T-cell (primary cell): ENCODE data around the gene NAV2. TPM values are rescaled to one million over a fixed set of nuclear protein-coding genes. Genes with fewer than 3 reads are reported as not detected.

Experiments
- ATAC-seq, 4 experiments: fragments of 200-7000 bp in 3 of 4; fragments of 150-1000 bp in 1 of 4; cut with Tn5 transposase; replicated peaks in 1 of 4; 1 replicate in 3 of 4; 2 replicates in 1 of 4; pipeline ENCODE4 v1.10.0; 2021; ENCODE audit warnings: moderate library complexity in 3 of 4, mild to moderate bottlenecking in 2 of 4, moderate number of reproducible peaks in 1 of 4
- CTCF ChIA-PET, 2 donors: fragments of 300-600 bp; sonication (Branson Sonifier 250); formaldehyde crosslinking; loops; one replicate each; lab custom pipeline; 2022; ENCODE audit warnings: antibody characterized with exemption in 2 of 2; lab: Charles Lee
- POLR2A ChIA-PET, 2 donors: fragments of 300-600 bp; sonication (Branson Sonifier 250); formaldehyde crosslinking; loops; one replicate each; lab custom pipeline; 2022; ENCODE audit warnings: antibody characterized with exemption in 2 of 2; lab: Charles Lee
- DNase-seq, 35 experiments: peaks; one replicate each; pipeline versions ENCODE4 v3.0.0 to v3.0.0-alpha.2; 2013 to 2023
- H3K27ac ChIP-seq: one replicate; pipeline ENCODE4 v1.5.1; 2013; ENCODE audit warnings: low read length
- H3K27me3 ChIP-seq, 2 experiments: replicated peaks in 1 of 2; 1 replicate in 1 of 2; 2 replicates in 1 of 2; pipeline versions ENCODE4 v1.6.1 to v1.7.0; 2013; ENCODE audit warnings: low read length in 1 of 2, mixed read lengths in 1 of 2; ENCODE audit not compliant: control insufficient read depth in 2 of 2, insufficient read depth in 2 of 2; ENCODE audit errors: extremely low read depth in 1 of 2
- H3K36me3 ChIP-seq, 2 donors: 1 replicate in 1 of 2; 2 replicates in 1 of 2; pipeline versions ENCODE4 v1.6.1 to v1.7.0; 2013; ENCODE audit warnings: low read length in 1 of 2; ENCODE audit not compliant: control insufficient read depth in 2 of 2, insufficient read depth in 1 of 2; ENCODE audit errors: extremely low read depth in 1 of 2
- H3K4me1 ChIP-seq, 2 experiments: 1 replicate in 1 of 2; 2 replicates in 1 of 2; pipeline versions ENCODE4 v1.6.1 to v1.7.0; 2013; ENCODE audit warnings: low read length in 2 of 2, mixed read lengths in 1 of 2; ENCODE audit not compliant: insufficient read depth in 2 of 2, control insufficient read depth in 1 of 2; ENCODE audit errors: extremely low read depth in 1 of 2
- H3K4me3 ChIP-seq, 2 donors: 1 replicate in 1 of 2; 2 replicates in 1 of 2; pipeline versions ENCODE4 v1.5.1 to v1.7.0; 2013; ENCODE audit warnings: mild to moderate bottlenecking in 2 of 2, low read length in 1 of 2, moderate library complexity in 1 of 2; ENCODE audit not compliant: control insufficient read depth in 1 of 2; ENCODE audit errors: extremely low read depth in 1 of 2
- H3K9me3 ChIP-seq: 2 replicates; pipeline ENCODE4 v1.7.0; 2013
- H3K27ac Mint-ChIP-seq, 2 donors: one replicate each; pipeline ENCODE4 v1.8.0; 2020 to 2021; ENCODE audit warnings: mild to moderate bottlenecking in 2 of 2, mixed read lengths in 2 of 2
- H3K27me3 Mint-ChIP-seq, 2 donors: one replicate each; pipeline ENCODE4 v1.8.0; 2021 to 2022; ENCODE audit warnings: mixed read lengths in 2 of 2
- H3K36me3 Mint-ChIP-seq: one replicate; pipeline ENCODE4 v1.8.0; 2021; ENCODE audit warnings: mixed read lengths
- H3K4me1 Mint-ChIP-seq, 3 donors: one replicate each; pipeline ENCODE4 v1.8.0; 2020 to 2022; ENCODE audit warnings: mixed read lengths in 3 of 3, mild to moderate bottlenecking in 1 of 3
- H3K4me3 Mint-ChIP-seq, 3 donors: one replicate each; pipeline ENCODE4 v1.8.0; 2020 to 2022; ENCODE audit warnings: mild to moderate bottlenecking in 3 of 3, mixed read lengths in 3 of 3, moderate library complexity in 3 of 3
- H3K9me3 Mint-ChIP-seq, 3 donors: one replicate each; pipeline ENCODE4 v1.8.0; 2020 to 2022; ENCODE audit warnings: mixed read lengths in 3 of 3
- WGBS: methylation state at CpG from one replicate; pipeline ENCODE4 v1.1.5; 2013; ENCODE audit warnings: missing lambda C conversion rate; ENCODE audit not compliant: insufficient coverage; 5-methylcytosine and 5-hydroxymethylcytosine counted together
- total RNA-seq, 35 experiments: library from RNA in 6 of 35; stranded (reverse) in 6 of 35; fragments of 120-200 nt in 1 of 35; gene quantifications; one replicate each; pipeline versions ENCODE4 v1.2.1 to v1.2.4 and lab custom pipeline; 2013 to 2026

The NAV2 gene
- total RNA-seq, 5 donors from 2014 or later (not counting 1 experiment from before 2014, with no cell fraction given), result 0.55 to 3.0 (median 1.8) TPM

DNA sequence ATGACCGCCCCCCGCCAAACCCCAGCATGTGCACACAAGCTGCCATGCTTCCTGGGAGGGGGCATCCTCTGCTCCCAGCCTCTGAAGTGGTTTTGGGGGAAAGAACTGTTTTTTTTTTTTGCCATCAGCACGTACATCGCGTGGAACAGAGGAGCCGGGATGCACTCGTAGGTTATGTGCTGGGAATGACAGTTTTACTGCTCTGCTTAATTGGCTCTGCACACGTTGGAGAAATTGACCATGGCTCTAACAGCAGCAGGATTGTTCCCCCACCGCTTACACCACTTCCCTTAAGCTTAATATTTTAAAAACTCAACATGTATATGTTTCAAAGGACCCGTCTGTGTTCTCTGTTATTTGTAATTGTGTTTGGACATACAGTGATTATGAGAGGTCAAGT lies 175.2 kb downstream of the NAV2 start:
- H3K27ac Mint-ChIP-seq, result no peak overlapping the region
- Histone ChIP-seq H3K4me3 (no peak overlapping the region), H3K27me3 (no peaks in the 10 kb centered on the region), H3K4me1 (no peaks in the 10 kb centered on the region), H3K9me3 (no peaks in the 10 kb centered on the region), H3K36me3 (no peaks in the 10 kb centered on the region), H3K27ac (no peak overlapping the region)
- DNase-seq (no peak), ATAC-seq (no peak)
- H3K4me1 Mint-ChIP-seq, result no peaks in the 10 kb centered on the region
- peaks cover 0 to 3% (median 3%) of the 10 kb centered on the region in 3 donors for H3K9me3 Mint-ChIP-seq
- H3K4me3 Mint-ChIP-seq, result no peak overlapping the region
- H3K36me3 Mint-ChIP-seq, result no peaks in the 10 kb centered on the region
- WGBS, result 84% methylated on average over 6 of the region's 10 CpGs
- no peaks in the 10 kb centered on the region for H3K27me3 Mint-ChIP-seq
- POLR2A ChIA-PET, result no interaction called here
- CTCF ChIA-PET, result interaction anchor here in 1 of 2 donors (0.6 kb wide), 1 partner anchor 504 kb away, joined by 3 read pairs; no protein-coding TSS in a partner anchor

DNA sequence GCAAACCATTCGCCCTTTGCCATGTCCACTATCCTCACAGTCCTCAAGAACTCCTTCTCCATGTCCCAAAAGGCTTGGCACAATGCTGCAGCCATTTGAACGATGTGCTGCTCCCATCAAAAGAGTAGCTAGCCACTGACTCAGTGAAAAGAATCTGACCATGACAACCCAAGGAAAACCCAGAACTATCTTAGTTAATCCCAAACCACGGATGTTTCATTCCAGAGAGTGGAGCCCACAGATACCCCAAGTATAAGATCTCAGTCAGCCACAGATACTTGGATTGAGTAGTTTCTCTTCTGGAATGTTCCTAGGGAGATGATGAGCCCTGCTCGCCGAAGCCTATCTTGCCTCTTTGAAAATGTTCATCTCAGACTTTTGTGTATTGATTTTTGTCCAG lies 176.9 kb downstream of the NAV2 start:
- Mint-ChIP-seq H3K27me3 (peaks cover 0 to 2% of the 10 kb centered on the region in 2 donors), H3K4me3 (no peak overlapping the region), H3K4me1 (no peaks in the 10 kb centered on the region), H3K36me3 (no peaks in the 10 kb centered on the region), H3K27ac (no peak overlapping the region), H3K9me3 (peaks cover 3 to 4% (median 3%) of the 10 kb centered on the region in 3 donors)
- ChIA-PET POLR2A (no interaction called here), CTCF (no interaction called here)
- H3K9me3 ChIP-seq, result no peaks in the 10 kb centered on the region
- no peak overlapping the region for H3K27ac ChIP-seq
- DNase-seq (no peak), ATAC-seq (no peak)
- H3K27me3 ChIP-seq, result no peaks in the 10 kb centered on the region
- H3K4me3 ChIP-seq, result no peak overlapping the region
- H3K36me3 ChIP-seq, result no peaks in the 10 kb centered on the region
- 69% methylated on average over 1 of the region's 5 CpGs for WGBS
- no peaks in the 10 kb centered on the region for H3K4me1 ChIP-seq

DNA sequence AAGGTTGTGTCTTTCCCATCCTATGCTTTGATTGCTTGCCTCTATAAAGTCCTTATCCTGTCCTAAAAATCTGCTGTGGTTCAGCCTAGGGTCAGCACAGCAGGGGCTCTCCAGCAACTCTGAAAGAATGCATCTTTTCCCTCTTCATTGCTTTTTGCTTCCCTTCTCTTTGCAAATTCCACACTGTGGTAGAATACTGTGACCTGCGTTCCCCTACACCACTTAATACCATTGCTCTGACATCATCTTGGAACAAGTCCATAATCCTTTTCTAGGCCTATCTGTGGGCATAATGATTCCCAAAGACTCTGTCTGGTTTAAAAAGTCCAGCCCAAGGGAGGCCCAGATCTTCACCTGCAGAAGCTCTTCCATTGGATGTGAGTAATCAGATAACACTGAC lies 177.7 kb downstream of the NAV2 start:
- Mint-ChIP-seq H3K27me3 (peaks cover 0 to 2% of the 10 kb centered on the region in 2 donors), H3K27ac (no peak overlapping the region), H3K9me3 (peaks cover 3 to 4% (median 3%) of the 10 kb centered on the region in 3 donors), H3K4me1 (no peaks in the 10 kb centered on the region), H3K4me3 (no peak overlapping the region), H3K36me3 (no peaks in the 10 kb centered on the region)
- CTCF ChIA-PET, result no interaction called here
- Histone ChIP-seq H3K4me3 (no peak overlapping the region), H3K4me1 (no peaks in the 10 kb centered on the region), H3K27me3 (no peaks in the 10 kb centered on the region), H3K36me3 (no peaks in the 10 kb centered on the region), H3K27ac (no peak overlapping the region), H3K9me3 (no peaks in the 10 kb centered on the region)
- DNase-seq (no peak), ATAC-seq (no peak)
- WGBS, result 90% methylated on average over 1 of the region's 1 CpG
- POLR2A ChIA-PET, result no interaction called here

DNA sequence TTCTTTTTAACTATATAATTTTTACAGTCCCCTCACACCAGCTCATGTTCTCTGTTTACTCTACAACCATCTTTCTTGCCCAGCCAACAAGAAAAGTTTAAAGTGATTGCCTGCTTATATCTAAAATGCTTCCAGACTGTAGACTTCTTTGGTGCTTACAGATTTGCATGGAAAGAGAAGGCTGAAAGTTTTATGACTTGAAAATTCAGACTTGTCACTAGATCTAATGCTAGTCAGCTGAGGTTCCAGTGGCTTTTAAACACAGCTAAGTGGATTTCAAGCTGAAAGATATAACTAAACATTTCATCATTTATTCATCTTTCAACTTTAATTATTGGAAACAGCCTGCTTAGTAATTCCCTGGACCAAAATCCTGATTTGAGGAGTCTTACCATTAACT lies 178.4 kb downstream of the NAV2 start:
- ATAC-seq (no peak), DNase-seq (no peak)
- H3K27ac ChIP-seq, result no peak overlapping the region
- Mint-ChIP-seq H3K27me3 (peaks cover 0 to 2% of the 10 kb centered on the region in 2 donors), H3K27ac (no peak overlapping the region), H3K9me3 (peaks cover 3 to 4% (median 3%) of the 10 kb centered on the region in 3 donors), H3K36me3 (no peaks in the 10 kb centered on the region), H3K4me1 (no peaks in the 10 kb centered on the region), H3K4me3 (no peak overlapping the region)
- no peaks in the 10 kb centered on the region for H3K27me3 ChIP-seq
- H3K9me3 ChIP-seq, result no peaks in the 10 kb centered on the region
- CTCF ChIA-PET, result no interaction called here
- H3K4me3 ChIP-seq, result no peak overlapping the region
- H3K36me3 ChIP-seq, result no peaks in the 10 kb centered on the region
- POLR2A ChIA-PET, result no interaction called here
- H3K4me1 ChIP-seq, result no peaks in the 10 kb centered on the region

DNA sequence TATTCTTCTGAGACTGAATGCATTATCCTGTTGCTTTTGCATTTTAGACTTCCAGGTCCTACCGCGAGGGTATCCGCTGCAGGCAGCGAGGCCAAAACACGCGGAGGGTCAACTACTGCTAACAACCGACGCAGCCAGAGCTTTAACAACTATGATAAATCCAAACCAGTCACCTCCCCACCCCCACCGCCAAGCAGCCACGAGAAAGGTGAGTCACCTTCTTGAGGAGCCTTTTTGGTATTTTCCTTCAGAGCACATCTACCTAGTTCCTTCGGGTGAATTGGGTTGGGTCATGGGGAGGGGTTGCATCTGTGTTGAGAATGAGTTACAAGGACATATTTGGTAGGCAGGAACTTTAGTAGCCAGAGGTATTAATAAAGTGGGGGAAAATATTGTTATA lies 179.8 kb downstream of the NAV2 start:
- no peak overlapping the region for H3K27ac ChIP-seq
- H3K4me3 Mint-ChIP-seq, result no peak overlapping the region
- CTCF ChIA-PET, result no interaction called here

DNA sequence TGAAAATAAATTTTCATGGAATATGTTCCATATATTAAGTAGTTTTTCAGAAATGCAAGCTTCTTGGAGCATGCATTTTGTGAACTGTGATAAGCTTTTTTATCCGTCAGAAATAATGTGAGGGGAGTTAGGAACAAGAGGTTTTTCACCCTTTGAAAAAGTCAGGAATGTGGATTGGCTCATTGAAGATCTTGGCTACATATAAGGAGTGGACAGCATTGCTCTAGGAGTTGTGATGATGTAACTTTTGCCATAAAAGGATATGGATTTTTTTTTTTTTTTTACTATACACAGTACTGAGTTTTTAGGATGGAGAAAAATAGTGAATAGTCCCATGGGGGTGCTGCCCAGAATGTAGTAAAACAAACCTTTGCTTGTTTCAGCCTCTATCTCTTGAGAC lies 180.2 kb downstream of the NAV2 start:
- H3K9me3 ChIP-seq, result no peaks in the 10 kb centered on the region
- WGBS, result no CpG with 5 or more reads among the region's 1 CpG
- POLR2A ChIA-PET, result no interaction called here
- DNase-seq (no peak), ATAC-seq (no peak)
- Mint-ChIP-seq H3K27me3 (peaks cover 0 to 2% of the 10 kb centered on the region in 2 donors), H3K27ac (no peak overlapping the region), H3K36me3 (no peaks in the 10 kb centered on the region), H3K9me3 (peaks cover 3 to 4% (median 3%) of the 10 kb centered on the region in 3 donors), H3K4me3 (no peak overlapping the region), H3K4me1 (no peaks in the 10 kb centered on the region)
- H3K4me3 ChIP-seq, result no peak overlapping the region
- H3K27ac ChIP-seq, result no peak overlapping the region
- H3K36me3 ChIP-seq, result no peaks in the 10 kb centered on the region
- CTCF ChIA-PET, result no interaction called here
- no peaks in the 10 kb centered on the region for H3K4me1 ChIP-seq
- no peaks in the 10 kb centered on the region for H3K27me3 ChIP-seq

More for the DNA sequence above, 179.8 kb downstream of the NAV2 start:
- H3K27me3 Mint-ChIP-seq, result peaks cover 0 to 2% of the 10 kb centered on the region in 2 donors
- Histone ChIP-seq H3K4me1 (no peaks in the 10 kb centered on the region), H3K4me3 (no peak overlapping the region), H3K27me3 (no peaks in the 10 kb centered on the region), H3K9me3 (no peaks in the 10 kb centered on the region), H3K36me3 (no peaks in the 10 kb centered on the region)
- H3K4me1 Mint-ChIP-seq, result no peaks in the 10 kb centered on the region
- H3K36me3 Mint-ChIP-seq, result no peaks in the 10 kb centered on the region
- H3K9me3 Mint-ChIP-seq, result peaks cover 3 to 4% (median 3%) of the 10 kb centered on the region in 3 donors
- no peak for ATAC-seq
- POLR2A ChIA-PET, result no interaction called here
- no peak overlapping the region for H3K27ac Mint-ChIP-seq
- no peak for DNase-seq
- WGBS, result 100% methylated on average over 4 of the region's 11 CpGs

DNA sequence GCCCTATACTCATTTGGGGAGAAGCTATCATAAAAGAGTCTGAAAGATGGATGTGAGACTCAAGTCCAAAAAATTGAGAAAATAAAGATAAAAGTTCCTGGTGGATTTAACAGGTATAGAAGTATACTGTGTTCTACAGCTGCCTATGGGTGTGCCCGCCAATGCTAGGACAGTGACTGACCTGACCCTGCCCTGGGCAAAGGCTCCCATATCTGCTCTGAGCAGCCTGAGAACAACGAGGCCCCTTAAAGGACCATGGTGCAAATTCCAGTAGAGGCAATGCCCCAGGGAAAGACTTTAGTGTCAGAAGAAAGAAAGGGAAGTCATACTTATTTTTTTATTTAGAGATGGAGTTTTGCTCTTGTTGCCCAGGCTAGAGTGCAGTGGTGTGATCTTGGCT lies 181.8 kb downstream of the NAV2 start:
- H3K9me3 ChIP-seq, result no peaks in the 10 kb centered on the region
- H3K27me3 ChIP-seq, result no peaks in the 10 kb centered on the region
- Mint-ChIP-seq H3K27ac (no peak overlapping the region), H3K9me3 (peaks cover 3 to 4% (median 3%) of the 10 kb centered on the region in 3 donors), H3K4me3 (no peak overlapping the region), H3K4me1 (no peaks in the 10 kb centered on the region), H3K36me3 (no peaks in the 10 kb centered on the region), H3K27me3 (peaks cover 0 to 2% of the 10 kb centered on the region in 2 donors)
- POLR2A ChIA-PET, result no interaction called here
- no peaks in the 10 kb centered on the region for H3K36me3 ChIP-seq
- no peaks in the 10 kb centered on the region for H3K4me1 ChIP-seq
- no peak overlapping the region for H3K4me3 ChIP-seq
- ATAC-seq, result no peak
- no peak for DNase-seq
- CTCF ChIA-PET, result no interaction called here
- no peak overlapping the region for H3K27ac ChIP-seq
- 73% methylated on average over 1 of the region's 2 CpGs for WGBS
